ENCODE data around the gene RILP. TPM values are rescaled to one million over a fixed set of nuclear protein-coding genes. Genes with fewer than 3 reads are reported as not detected.

RILP gene
- total RNA-seq, 1 experiment from 2014 or later: 11.6 TPM

DNA sequence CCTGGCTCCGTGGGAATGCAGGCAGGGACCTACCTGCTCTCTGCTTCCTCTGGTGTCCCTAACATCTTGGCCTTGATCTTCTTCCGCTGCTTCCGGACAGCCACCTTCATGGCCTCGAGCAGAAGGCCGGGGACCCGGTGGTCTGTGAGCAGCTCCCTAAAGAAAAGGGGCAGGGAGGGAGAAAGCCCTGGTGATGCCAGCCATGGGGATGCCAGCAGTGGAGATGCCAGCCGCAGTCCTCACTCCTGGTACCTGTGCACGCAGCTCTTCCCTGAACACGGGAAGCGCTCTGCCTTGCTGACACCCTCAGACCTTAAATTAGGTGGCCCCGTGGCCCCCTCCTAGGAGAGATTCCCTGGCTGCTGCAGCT lies 1.9 kb downstream of the RILP start:
- RAD21 ChIA-PET (ENCODE audit: low non-redundant PET in 1 of 2, low total read pairs in 2 of 2, uncharacterized antibody in 2 of 2, unreplicated experiment in 2 of 2): interaction anchor here in 1 of 2 experiments (2.0 kb wide), 1 partner anchor 73 kb away, joined by 5 read pairs; no protein-coding TSS in a partner anchor
- POLR2A ChIA-PET: interaction anchor here (3.0 kb wide), 1 partner anchor 69 kb away, joined by 14 read pairs; no protein-coding TSS in a partner anchor
- peaks cover 20 to 22% of the 10 kb centered on the region in 2 experiments for H3K36me3 ChIP-seq (ENCODE audit: control insufficient read depth in 1 of 2, insufficient read depth in 2 of 2, low read length in 2 of 2)
- BruUV-seq (replicated peaks): no TSS peak
- intact Hi-C loops (cut with micrococcal nuclease): loop anchor here (2.0 to 5.0 kb wide), 2 partner anchors 73 to 390 kb away; no protein-coding TSS in a partner anchor
- H3K4me3 ChIP-seq (replicated peaks in 1 of 2; ENCODE audit: low read depth in 1 of 2, low read length in 2 of 2): peak overlapping the region; percentile 65 to 72
- H3K79me2 ChIP-seq (ENCODE audit: insufficient read depth, low read length): no peaks in the 10 kb centered on the region
- ATAC-seq (no peak), DNase-seq (ENCODE audit: low read depth, low spot score) (no peak)
- no peak overlapping the region for H2AFZ ChIP-seq (ENCODE audit: low read depth, low read length, poor library complexity, severe bottlenecking)
- H4K20me1 ChIP-seq (ENCODE audit: insufficient read depth): no peaks in the 10 kb centered on the region
- H3K4me2 ChIP-seq (ENCODE audit: low read length): peak overlapping the region; percentile 99
- no peaks in the 10 kb centered on the region for H3K27me3 ChIP-seq (ENCODE audit: insufficient read depth, low read length)
- no peak for TF ChIP-seq ZNF274 (IDR thresholded peaks at IDR 0.05; ENCODE audit: low read depth, low read length)
- TF ChIP-seq POLR2AphosphoS5 (IDR thresholded peaks at IDR 0.05; ENCODE audit: low read depth, low read length): no peak
- no peak for TF ChIP-seq POLR2A (IDR thresholded peaks at IDR 0.05; ENCODE audit: borderline replicate concordance, extremely low read depth, insufficient read depth, insufficient read length)
- TF ChIP-seq RAD21 (IDR thresholded peaks at IDR 0.05; ENCODE audit: low read depth): no peak
- TF ChIP-seq, protein P1, sequence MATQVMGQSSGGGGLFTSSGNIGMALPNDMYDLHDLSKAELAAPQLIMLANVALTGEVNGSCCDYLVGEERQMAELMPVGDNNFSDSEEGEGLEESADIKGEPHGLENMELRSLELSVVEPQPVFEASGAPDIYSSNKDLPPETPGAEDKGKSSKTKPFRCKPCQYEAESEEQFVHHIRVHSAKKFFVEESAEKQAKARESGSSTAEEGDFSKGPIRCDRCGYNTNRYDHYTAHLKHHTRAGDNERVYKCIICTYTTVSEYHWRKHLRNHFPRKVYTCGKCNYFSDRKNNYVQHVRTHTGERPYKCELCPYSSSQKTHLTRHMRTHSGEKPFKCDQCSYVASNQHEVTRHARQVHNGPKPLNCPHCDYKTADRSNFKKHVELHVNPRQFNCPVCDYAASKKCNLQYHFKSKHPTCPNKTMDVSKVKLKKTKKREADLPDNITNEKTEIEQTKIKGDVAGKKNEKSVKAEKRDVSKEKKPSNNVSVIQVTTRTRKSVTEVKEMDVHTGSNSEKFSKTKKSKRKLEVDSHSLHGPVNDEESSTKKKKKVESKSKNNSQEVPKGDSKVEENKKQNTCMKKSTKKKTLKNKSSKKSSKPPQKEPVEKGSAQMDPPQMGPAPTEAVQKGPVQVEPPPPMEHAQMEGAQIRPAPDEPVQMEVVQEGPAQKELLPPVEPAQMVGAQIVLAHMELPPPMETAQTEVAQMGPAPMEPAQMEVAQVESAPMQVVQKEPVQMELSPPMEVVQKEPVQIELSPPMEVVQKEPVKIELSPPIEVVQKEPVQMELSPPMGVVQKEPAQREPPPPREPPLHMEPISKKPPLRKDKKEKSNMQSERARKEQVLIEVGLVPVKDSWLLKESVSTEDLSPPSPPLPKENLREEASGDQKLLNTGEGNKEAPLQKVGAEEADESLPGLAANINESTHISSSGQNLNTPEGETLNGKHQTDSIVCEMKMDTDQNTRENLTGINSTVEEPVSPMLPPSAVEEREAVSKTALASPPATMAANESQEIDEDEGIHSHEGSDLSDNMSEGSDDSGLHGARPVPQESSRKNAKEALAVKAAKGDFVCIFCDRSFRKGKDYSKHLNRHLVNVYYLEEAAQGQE (IDR thresholded peaks at IDR 0.05; ENCODE audit: low read depth): no peak
- TF ChIP-seq FOSL1 (IDR thresholded peaks at IDR 0.05; ENCODE audit: low read depth): no peak
- TF ChIP-seq EZH2 (IDR thresholded peaks at IDR 0.05): no peak
- TF ChIP-seq JUND (IDR thresholded peaks at IDR 0.05): no peak
- no peak for TF ChIP-seq SP1 (IDR thresholded peaks at IDR 0.05; ENCODE audit: low read depth)
- no peak for TF ChIP-seq YY1 (IDR thresholded peaks at IDR 0.05; ENCODE audit: extremely low read depth, insufficient replicate concordance, low read depth, low read length)
- TF ChIP-seq EZH2phosphoT487 (IDR thresholded peaks at IDR 0.05; ENCODE audit: borderline replicate concordance): no peak
- TF ChIP-seq SRF (IDR thresholded peaks at IDR 0.05; ENCODE audit: low read depth): no peak
- no peak for TF ChIP-seq SIN3A (IDR thresholded peaks at IDR 0.05; ENCODE audit: low read depth)
- TF ChIP-seq, protein P2, sequence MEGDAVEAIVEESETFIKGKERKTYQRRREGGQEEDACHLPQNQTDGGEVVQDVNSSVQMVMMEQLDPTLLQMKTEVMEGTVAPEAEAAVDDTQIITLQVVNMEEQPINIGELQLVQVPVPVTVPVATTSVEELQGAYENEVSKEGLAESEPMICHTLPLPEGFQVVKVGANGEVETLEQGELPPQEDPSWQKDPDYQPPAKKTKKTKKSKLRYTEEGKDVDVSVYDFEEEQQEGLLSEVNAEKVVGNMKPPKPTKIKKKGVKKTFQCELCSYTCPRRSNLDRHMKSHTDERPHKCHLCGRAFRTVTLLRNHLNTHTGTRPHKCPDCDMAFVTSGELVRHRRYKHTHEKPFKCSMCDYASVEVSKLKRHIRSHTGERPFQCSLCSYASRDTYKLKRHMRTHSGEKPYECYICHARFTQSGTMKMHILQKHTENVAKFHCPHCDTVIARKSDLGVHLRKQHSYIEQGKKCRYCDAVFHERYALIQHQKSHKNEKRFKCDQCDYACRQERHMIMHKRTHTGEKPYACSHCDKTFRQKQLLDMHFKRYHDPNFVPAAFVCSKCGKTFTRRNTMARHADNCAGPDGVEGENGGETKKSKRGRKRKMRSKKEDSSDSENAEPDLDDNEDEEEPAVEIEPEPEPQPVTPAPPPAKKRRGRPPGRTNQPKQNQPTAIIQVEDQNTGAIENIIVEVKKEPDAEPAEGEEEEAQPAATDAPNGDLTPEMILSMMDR (IDR thresholded peaks at IDR 0.05 in 2 of 3, conservative IDR thresholded peaks at IDR 0.05 in 1 of 3; ENCODE audit: borderline replicate concordance in 1 of 3, insufficient read depth in 1 of 3, low read depth in 2 of 3, low read length in 2 of 3): no peak
- no peak for TF ChIP-seq TCF7L2 (IDR thresholded peaks at IDR 0.05; ENCODE audit: borderline replicate concordance, extremely low read depth, insufficient read depth, insufficient read length)
- TF ChIP-seq ELF1 (IDR thresholded peaks at IDR 0.05; ENCODE audit: borderline replicate concordance, low read depth): no peak
- TF ChIP-seq ZFX (IDR thresholded peaks at IDR 0.05): no peak
- no peak for TF ChIP-seq EGR1 (IDR thresholded peaks at IDR 0.05; ENCODE audit: low read depth)
- TF ChIP-seq, protein P3, sequence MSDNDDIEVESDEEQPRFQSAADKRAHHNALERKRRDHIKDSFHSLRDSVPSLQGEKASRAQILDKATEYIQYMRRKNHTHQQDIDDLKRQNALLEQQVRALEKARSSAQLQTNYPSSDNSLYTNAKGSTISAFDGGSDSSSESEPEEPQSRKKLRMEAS (IDR thresholded peaks at IDR 0.05): no peak
- no peaks in the 10 kb centered on the region for H3K9me3 ChIP-seq (ENCODE audit: control insufficient read depth in 1 of 2, insufficient read depth in 1 of 2, low read depth in 1 of 2, low read length in 2 of 2)
- peaks cover 27 to 58% of the 10 kb centered on the region in 2 experiments for H3K4me1 ChIP-seq (ENCODE audit: control insufficient read depth in 1 of 2, insufficient read depth in 2 of 2, low read length in 2 of 2)
- peak overlapping the region; percentile 93 for H3K27ac ChIP-seq (ENCODE audit: low read depth, low read length)
- H3K9me2 ChIP-seq (ENCODE audit: insufficient read depth): no peaks in the 10 kb centered on the region
- H3K9ac ChIP-seq (ENCODE audit: low read length): peak overlapping the region; percentile 77
- CTCF ChIA-PET: interaction anchor here (0.9 to 4.2 kb wide), 12 partner anchors 11 to 393 kb away, joined by 3 to 70 read pairs (median 6); partner anchors contain the start of genes PRPF8 and SLC43A2

All from HCT116 (cell line).